HG02981 (cell line): ENCODE results near the gene RIBC1.
A peak's percentile ranks its signal among the peaks of the same experiment; 100 is the strongest.
"Not testable (repeated sequence)": the region's sequence is repeated elsewhere in the genome, so short reads cannot be mapped to it uniquely, and the experiment has no call there.

Experiments used
- ATAC-seq: cut with Tn5 transposase; IDR thresholded peaks from one replicate; pipeline ENCODE4 v1.9.1; 2021; ENCODE audit warnings: mild to moderate bottlenecking, moderate library complexity; ENCODE audit not compliant: unreplicated experiment

Gene RIBC1

DNA sequence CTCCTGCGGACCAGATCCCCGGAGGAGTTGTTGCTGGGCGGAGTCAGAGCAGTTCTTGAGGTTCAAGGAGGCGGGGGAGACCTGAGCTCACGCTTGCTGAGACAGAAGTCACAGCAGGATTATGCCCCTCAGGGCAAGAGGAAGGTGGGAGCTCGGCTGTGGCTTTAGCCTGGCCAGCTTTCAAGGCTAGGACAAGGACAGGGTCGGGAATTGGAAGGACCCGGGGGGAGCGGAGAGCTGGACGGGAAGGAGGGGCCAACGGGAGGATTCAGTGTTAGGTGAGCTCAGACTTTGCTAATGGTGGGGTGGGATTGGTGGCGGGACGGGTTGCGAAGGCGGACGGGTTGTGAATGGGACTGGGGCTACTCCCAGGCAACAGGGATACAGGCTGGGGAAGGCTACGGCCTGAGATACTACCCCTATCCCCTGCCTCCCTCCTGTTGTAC, at the start of gene RIBC1:
Gene RIBC1 (plus strand): TSS at position 13 of the 446 bp plus-strand sequence. CDS start 3,404 bp downstream, outside the sequence.
- ATAC-seq: no peak

DNA sequence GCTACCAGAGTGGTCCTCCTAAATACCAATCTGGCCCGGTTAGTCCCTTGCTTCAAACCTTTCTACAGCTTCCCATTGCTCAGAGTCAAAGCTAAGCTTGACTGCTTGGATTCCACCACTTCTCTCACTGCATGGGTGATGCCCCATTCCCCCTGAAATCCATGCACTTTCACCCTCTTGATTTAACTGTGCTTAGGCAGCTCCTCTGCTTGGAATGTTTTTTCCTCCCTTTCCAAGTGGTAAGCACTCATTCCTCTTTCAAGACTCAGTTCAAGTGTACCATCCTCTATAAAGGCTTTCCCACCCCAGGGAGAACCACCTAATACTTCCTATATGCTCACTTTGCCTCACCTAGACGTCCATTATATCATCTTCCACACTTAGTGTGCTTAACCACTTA, 49.4 kb upstream of the RIBC1 start:
- ATAC-seq: no peak

DNA sequence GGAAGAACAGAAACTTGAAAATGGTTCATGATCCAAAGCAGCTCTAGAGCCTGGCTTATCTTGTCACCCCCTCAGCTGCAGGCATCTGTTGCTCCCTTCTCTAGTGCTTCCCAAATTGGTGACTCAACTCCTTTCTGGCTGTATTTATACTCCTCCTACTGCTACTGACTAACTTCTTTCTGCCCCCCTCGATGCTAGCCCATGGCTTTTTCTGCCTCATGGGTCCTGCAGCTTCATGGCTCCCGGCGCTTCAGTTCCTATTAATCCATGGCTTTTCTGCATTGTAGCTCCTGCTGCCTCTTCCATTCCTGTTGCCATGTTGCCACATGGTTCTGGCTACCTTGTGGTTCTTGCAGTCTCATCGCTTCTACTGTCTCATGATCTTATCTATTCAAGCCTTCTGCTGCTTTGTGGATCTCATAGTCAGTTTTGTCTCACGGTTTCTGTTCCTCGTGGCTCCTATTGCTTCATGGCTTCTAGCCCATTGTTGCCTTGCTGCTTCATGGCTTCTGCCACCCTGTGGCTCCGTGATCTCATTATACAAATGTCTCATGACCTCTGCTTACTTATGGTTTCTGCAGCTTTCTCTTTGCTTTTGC, 48.4 kb upstream of the RIBC1 start:
- ATAC-seq: no peak

DNA sequence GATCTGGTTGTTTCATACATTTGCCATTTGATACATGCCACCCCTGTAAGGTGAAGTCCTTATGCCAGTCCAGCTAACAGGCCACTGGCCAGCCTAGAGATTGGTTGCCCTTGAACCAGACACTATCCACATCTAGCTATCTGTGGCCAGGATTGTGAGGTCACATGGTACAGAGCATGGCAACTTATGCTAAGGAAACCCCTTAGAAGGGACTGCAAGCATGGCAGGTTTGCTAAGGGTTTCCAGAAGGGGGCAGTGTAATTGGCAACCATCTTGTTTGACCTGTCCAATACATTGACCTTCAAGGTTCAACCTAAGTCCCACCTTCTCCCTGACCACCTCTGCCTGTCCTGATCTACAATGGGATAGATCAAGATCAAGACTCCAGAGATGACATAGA, 47.8 kb upstream of the RIBC1 start:
- ATAC-seq: no peak

DNA sequence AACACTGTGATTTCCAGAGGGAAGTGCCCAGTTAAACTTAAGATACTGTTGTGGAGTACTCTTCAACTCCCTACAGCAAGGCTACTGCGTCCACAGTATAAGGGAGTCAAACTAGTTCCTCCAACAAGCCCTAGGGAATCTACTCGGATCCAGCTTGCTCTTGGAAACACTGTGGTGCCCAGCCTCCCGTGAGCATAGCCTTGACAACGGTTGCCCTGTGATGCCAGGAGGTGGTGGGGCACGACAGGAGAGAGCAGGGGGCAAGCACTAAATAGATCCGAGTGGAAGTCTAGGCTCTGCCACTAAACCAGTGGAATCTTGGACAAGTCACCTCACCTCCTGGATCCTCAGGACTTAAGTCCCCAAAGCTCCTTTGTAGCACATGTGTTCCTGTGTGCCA, 45.8 kb upstream of the RIBC1 start:
- no peak for ATAC-seq

DNA sequence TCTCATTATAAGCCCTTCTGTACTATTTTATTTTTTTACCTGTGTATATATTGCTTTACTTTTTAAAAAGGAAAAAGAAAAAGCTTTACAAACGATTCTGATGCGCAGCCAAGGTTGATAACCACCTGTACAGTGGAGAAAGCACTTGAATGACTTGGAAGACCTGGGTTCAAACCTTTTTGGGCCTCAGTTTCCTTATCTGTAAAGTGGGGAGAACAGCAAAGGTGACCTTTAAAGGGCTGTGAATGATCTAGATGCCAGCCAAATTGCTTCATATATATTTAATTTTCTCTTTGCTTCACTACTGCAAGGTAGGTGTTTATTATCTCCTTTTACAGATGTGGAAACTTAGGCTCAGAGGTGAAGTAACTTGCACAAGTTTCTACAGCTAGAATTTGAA, 45.2 kb upstream of the RIBC1 start:
- ATAC-seq: no peak

DNA sequence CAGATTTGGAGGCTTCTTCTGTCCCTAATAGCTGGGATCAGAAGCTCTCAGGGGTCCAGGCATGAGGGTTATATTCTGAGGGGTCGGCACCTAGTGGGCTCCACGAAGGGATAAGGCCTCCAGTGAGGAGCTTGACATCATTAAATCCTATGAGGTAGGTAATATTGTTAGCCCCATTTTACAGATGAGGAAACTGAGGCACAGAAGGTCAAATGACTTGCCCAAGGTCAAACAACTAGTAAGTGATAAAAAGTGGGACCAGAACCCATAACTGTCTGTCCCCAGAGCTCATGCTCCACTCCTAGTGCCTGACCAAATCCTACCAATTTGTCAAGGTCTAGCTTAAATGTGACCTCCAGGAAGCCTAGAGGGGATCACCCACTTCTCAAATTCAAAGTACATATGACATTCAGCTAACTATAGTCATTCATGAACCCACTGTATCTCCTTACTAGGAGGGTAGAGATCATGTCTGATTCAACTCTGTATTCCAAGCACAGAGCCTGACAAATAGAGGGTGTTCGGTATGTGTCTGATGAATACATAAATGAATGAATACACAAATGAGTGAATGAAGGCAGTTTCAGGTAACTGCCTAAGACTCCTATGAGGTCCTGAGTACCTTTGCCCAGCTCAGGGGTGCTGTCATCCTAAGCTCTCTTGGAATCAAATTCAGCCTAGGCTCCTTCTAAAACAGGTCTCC, 43.5 kb upstream of the RIBC1 start:
- no peak for ATAC-seq

DNA sequence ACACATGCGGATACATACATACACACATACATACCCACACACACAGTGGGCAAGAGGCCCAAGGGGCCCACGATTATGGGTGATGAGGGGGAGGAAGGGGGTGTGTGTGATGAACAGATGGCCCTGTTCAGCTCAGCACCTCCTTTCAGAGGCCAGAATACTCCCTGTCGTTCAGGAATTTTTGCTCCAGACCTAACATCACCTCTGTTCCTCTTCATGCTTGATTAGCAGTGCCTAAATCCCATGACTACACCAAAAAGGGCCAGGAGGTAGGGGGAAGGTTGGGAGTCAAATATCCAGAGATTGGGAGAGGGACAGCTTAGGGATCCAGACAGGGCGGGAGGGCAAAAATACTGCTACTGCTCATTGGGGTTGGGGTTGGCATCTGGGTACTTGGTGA, 42.9 kb upstream of the RIBC1 start:
- ATAC-seq: no peak

DNA sequence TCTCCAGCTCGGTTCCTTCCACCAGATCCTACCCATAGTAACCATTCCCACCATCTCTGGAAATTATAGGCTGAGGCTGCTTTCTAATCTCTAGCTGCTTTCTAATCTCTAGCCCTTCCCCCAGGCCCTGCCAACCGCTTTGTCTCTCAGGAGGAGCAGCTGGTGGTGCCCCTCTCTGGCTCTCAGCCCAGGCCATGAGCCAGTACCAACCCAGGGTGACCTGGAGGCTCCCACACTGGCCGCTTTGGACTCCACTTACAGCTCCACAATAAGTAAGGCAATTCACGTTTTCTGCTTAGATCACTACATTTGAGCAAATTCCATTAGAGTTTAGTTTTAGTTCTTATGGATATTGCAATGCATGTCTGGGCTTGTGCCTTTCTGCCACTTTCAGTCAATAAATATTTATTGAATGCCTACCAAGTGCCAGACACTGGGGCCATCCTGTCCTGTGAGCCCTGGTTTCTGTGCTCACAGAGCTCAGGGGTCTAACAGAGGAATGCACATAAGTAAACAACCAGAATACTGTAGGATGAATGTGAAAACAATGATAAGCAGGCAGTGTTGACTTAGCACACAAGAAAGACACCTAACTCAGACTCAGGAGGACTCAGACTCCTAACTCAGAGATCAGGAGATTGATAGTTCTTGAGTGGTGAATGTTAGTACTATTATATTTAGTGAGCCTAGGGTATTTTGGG, 39.1 kb upstream of the RIBC1 start:
- no peak for ATAC-seq

DNA sequence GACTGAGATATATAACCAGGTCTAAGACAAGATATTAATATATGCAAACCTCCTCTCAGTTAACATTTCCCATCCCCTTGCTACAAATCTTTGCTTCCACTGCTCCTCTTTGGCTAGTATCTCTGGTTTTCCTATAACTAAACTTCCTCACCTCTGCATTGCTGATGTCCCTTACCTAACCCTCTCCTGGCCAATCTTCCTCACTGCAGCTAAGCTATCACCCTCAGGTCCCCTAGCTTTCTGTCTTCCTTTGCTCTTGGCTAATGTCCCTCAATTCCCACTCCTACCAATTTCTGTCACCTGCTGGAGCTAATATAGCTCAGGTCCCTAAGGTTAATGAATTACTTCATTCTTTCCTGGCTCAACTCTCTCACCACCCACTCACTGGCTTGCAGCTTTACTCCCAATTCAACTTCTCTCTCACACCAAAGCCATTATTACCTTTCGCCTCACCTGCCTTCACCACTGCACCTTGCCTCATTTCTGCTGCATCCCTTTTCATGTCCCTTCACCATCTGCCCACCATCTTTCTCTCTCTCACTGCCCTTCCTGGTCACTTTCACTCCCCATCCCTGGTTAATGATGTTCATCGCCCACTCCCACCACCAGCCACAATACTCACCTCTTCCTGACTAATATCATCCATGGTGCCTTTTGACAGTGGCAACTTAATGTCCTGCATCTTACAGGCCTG, 26.9 kb upstream of the RIBC1 start:
- no peak for ATAC-seq

DNA sequence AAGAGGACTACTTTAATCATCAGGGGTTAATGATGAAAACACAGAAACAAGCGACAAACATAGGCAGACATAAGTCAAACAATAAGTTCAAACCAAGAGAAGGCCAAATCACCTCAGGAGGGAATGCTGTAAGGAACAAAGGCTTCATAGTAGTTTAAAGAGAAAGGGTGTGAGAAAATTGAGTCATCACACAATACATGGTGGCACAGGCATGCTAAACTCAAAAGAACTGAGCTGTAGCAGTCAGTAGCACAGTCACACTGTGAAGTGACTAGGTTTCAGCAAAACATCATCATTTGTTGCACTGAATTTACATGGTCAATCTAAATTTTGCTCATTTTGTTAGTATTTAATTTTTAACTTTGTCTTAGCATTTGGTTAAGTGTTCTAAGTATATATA, 24.5 kb upstream of the RIBC1 start:
- ATAC-seq: no peak

DNA sequence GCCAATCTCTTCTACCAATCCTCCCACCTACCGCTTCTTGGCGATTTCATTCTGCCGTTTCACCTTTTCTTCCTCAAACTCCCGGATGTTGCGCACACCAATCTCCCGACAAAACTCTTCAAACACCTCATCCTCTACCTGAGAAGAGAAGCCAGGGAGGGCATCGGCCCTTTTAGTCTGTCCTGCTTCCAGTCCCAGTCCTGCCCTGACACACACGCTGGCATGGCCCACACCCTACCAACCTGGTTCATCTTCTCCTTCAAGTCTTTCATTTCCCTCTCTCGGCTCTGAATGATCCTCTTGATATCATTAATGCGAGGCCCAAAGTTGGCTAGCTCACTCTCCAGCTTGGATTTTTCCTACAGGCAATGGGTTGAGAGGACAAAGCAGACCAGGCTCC, 19.1 kb upstream of the RIBC1 start:
- no peak for ATAC-seq

DNA sequence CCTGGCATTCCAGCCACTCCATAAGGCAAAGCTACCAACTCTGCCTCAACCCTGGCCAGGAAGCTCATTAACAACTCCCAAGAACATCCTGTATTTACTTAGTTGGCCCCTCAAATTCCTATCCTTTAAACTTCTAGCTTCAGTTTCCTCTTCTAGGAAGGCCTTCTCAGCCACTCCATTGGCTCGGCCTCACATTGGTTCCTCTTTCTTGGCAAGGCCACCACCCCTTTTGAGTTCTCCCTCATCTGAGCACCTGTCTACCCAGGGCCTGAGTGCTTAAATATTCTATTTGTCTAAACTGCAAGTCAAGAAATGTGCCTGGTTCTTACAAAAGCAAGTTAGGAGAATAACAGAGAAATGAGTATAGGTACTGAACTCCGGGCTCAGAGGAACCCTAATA, 10.2 kb upstream of the RIBC1 start:
- no peak for ATAC-seq

DNA sequence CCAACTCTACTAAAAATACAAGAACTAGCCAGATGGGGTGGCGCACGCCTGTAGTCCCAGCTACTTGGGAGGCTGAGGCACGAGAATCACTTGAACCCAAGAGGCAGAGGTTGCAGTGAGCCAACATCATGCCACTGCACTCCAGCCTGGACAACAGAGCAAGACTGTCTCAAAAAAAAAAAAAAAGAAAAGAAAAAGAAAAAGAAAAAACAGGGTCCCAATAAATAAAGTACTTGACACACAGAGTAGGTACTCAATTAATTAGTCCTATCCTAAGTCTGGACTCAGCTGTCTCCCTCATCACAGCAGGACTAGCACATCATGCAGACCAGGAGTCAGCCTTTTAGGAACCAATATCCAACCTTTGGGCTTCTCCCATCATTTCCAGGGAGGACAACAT, 2.3 kb upstream of the RIBC1 start:
- not testable (repeated sequence) for ATAC-seq

DNA sequence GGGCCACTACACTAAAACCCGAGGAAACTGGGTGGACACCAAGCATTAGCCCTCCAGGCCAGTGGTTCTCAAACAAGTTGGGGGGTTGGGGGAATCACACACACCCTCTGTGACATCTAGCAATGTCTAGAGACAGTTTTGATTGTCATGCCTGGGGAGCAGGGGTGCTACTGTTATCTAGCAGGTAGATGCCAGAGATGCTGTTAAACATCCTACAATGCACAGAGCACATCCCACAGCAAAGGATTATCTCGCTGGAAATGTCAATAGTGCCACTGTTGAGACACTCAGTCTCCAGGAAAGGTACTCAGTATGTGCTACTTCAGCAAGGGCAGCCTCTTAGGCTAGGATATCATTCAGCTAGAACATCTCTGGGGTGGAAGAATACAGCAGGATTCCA, 1.5 kb upstream of the RIBC1 start:
- no peak for ATAC-seq

DNA sequence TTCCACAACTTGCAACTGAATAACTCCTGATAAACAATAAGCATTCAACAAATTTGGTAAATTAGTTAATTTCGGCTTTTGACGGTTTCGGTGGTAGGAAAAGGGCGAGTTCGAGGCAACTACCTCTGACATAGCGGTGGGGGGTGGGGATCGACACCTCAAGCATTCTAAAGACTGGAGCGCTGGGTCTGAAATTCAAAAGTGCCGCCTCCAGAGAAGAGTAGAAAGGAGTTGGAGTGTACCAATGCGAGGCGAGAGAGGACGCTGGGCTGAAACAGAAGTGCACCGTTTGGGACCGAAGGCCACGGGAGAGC, 944 bp upstream of the RIBC1 start:
- peak; percentile 7 for ATAC-seq

DNA sequence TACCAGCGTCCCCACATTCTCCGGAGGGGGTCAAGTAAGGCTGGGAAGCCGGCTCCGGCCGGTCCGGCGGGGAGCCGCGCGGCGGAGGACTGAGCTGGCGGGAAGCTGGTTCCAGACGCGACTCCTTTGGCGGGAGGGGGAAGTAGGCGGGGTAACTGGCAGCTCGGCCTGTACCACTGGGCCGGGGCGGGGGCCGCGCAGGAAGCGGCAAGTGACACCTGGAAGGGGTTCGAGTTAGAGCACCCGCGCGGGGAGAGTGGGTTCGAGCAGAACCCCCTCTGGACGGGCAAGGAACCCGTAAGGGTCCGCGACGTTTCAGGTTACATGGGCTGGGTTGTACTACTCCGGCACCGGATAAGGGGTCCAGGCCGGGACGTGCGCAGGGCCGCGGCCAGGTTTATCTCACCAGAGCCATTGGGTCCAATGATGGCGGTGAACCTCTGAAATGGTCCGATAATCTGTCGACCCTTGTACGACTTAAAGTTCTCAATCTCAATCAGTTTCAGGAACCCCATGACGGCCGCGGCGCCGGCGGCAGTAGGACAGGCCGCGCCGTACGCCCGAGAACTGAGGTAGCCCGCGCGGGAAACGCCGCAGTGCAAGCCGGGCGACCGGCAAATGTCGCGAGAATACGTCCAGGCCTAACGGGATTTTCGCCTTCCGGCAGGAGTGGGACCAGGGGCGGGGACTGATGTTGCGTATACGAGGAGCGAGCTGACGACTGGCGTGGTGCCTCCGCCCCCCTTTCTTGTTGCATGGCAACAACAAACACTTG, 400 bp upstream of the RIBC1 start, which contains the start of gene SMC1A:
Gene SMC1A (minus strand): TSS at position 569 of the 775 bp plus-strand sequence. CDS start 54 bp downstream, at position 515.
- ATAC-seq: peak; percentile 93

DNA sequence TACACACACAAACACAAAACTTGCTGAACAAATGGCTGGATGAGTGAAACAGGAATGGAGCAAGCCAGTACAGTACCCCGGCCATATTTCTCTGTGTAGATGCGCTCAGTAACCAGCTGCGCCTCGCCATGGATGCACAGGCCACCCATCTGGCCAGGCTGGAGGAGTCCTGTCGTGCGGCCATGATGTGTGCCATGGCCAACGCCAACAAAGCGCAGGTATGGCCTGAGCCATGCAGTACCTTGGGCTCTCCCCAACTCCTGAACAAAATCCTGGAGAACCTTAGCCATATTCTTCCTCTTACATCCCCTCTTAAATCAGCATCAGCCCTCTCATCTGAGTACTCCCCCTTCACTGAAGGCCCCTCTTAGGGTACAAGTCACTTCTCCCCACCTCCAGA, 7.1 kb downstream of the RIBC1 start:
- no peak for ATAC-seq

DNA sequence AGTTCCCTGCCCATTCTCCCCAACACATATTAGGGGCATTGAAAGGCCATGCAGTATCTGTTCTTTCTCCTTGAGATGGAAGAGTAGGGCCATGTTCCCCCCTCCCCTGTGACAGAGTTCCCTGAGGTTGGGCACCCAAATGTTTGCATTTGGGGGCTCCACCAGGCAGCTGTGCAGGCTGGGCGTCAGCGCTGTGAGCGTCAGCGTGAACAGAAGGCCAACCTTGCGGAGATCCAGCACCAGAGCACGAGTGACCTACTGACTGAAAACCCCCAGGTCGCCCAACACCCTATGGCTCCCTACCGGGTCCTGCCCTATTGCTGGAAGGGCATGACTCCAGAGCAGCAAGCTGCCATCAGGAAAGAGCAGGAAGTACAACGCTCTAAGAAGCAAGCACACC, 7.6 kb downstream of the RIBC1 start:
- no peak for ATAC-seq

DNA sequence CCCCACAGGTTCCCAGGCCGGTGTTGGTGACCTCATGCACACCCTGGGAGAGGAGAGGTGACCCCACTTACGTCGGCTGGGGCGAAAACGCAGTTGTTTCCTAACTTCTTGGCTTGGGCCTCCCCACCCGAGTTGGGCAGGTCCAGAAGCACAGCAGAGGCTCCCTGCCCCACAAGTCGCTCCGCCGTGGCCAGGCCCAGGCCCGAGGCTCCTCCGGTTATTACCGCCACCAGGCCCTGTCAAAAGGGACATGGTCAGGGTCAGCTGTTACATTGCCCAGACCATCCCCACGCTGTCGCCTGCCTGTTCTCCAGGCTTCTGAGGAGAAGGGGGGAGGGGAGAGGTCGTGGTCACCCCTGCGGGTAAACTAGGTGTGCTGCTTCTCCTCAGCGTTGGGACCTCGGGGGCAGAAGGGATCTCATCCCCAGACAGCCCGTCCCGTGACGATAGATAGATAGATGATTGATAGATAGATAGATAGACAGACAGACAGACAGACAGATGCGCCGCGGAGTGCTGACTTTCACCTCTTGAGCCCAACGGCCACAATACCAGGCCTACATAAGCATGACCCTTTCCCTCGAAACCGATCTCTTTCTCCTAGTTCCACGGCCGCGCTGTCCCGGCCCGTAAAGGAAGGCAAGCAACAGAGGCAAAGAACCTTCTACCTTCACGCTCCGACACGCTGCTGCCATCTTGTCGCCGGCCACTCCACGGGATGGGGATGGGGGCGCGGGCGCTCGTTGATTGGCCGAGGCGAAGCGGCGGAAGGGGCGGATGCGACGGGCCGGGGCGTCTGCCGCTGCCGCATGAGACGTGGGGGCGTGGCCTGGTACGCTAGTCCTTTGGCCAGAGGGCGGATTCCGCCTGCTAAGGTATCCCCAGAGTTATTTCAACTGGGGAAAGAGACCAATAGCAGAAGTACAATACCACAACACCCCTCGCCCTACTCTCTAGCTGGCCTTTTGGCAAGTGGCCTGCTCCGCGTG, 11.3 kb downstream of the RIBC1 start, which contains the start of gene HSD17B10:
Gene HSD17B10 (minus strand): TSS at position 720 of the 989 bp plus-strand sequence. CDS start 25 bp downstream, at position 695.
- ATAC-seq: peak; percentile 97
